ENCODE data around the gene CERS4.

- TF ChIP-seq CTCF (IDR thresholded peaks at IDR 0.05; ENCODE audit: low read length) (no peak), EZH2 (optimal IDR thresholded peaks at IDR 0.05; ENCODE audit: low read depth, low read length) (no peak)
Measured at GRCh38 chr19:8180018-8180417, 29.2 kb upstream of the CERS4 start.

All from MM.1S (cell line).